GM12878 (cell line): Measurements from ENCODE around the gene SLC25A11. TPM values are rescaled to one million over a fixed set of nuclear protein-coding genes. Genes with fewer than 3 reads are reported as not detected.

Experiments used
- BHLHE40 ChIP-seq, 2 experiments: fragments of 450-650 bp in 1 of 2; IDR thresholded peaks; 2 replicates each; pipeline ENCODE4 v1.6.1; 2011 to 2017; ENCODE audit warnings: low read depth in 2 of 2, borderline replicate concordance in 1 of 2, improper control_type of control experiment in 1 of 2, low read length in 1 of 2, mild to moderate bottlenecking in 1 of 2
- BMI1 ChIP-seq: fragments of 450-650 bp; IDR thresholded peaks from 2 replicates; pipeline ENCODE4 v1.6.1; 2016; ENCODE audit warnings: mild to moderate bottlenecking, moderate library complexity, borderline replicate concordance
- CHD2 ChIP-seq: IDR thresholded peaks from 2 replicates; pipeline ENCODE4 v1.6.1; 2011; ENCODE audit warnings: low read depth, low read length, improper control_type of control experiment, borderline replicate concordance
- CUX1 ChIP-seq: IDR thresholded peaks from 2 replicates; pipeline ENCODE4 v1.6.1; 2012; ENCODE audit warnings: improper control_type of control experiment, low read depth, low read length; ENCODE audit not compliant: insufficient replicate concordance
- EED ChIP-seq: sonication (generic); IDR thresholded peaks from 2 replicates; pipeline ENCODE4 v1.6.1; 2016; ENCODE audit warnings: antibody characterized with exemption, low read depth
- GABPA ChIP-seq: IDR thresholded peaks from 2 replicates; pipeline ENCODE4 v1.6.1; 2014; ENCODE audit warnings: antibody characterized with exemption, low read depth, mild to moderate bottlenecking, inconsistent platforms
- IRF4 ChIP-seq: IDR thresholded peaks from 2 replicates; pipeline ENCODE4 v1.6.1; 2011; ENCODE audit warnings: low read depth, low read length
- JUND ChIP-seq: IDR thresholded peaks from 2 replicates; pipeline ENCODE4 v1.6.1; 2012; ENCODE audit warnings: low read depth, mild to moderate bottlenecking, low read length, improper control_type of control experiment, moderate library complexity
- LARP7 ChIP-seq: fragments of 450-650 bp; IDR thresholded peaks from 2 replicates; pipeline ENCODE4 v1.6.1; 2017; ENCODE audit warnings: mild to moderate bottlenecking
- MXI1 ChIP-seq: fragments of 150-350 bp; IDR thresholded peaks from 2 replicates; pipeline ENCODE4 v1.6.1; 2011; ENCODE audit warnings: low read depth, mild to moderate bottlenecking, inconsistent platforms, low read length, improper control_type of control experiment
- NFYA ChIP-seq: IDR thresholded peaks from 2 replicates; pipeline ENCODE4 v1.6.1; 2011; ENCODE audit warnings: low read depth, mild to moderate bottlenecking, low read length, improper control_type of control experiment, borderline replicate concordance
- NRF1 ChIP-seq: conservative IDR thresholded peaks from 2 replicates; pipeline ENCODE4 v1.6.1; 2011; ENCODE audit warnings: mild to moderate bottlenecking, low read depth, low read length, improper control_type of control experiment
- PAX5 ChIP-seq: IDR thresholded peaks from 2 replicates; pipeline ENCODE4 v1.6.1; 2011; ENCODE audit warnings: low read depth, low read length, borderline replicate concordance
- POLR2A ChIP-seq: IDR thresholded peaks from 2 replicates; pipeline ENCODE4 v1.6.1; 2011; ENCODE audit warnings: low read depth, mild to moderate bottlenecking, low read length
- TCF3 ChIP-seq: IDR thresholded peaks from 2 replicates; pipeline ENCODE4 v1.6.1; 2012; ENCODE audit warnings: low read depth, mild to moderate bottlenecking, low read length, borderline replicate concordance; ENCODE audit not compliant: insufficient read depth
- WRNIP1 ChIP-seq: IDR thresholded peaks from 2 replicates; pipeline ENCODE4 v1.6.1; 2011; ENCODE audit warnings: low read depth, low read length, improper control_type of control experiment, borderline replicate concordance
- ZNF274 ChIP-seq: IDR thresholded peaks from one replicate; pipeline ENCODE4 v1.8.0; 2011; ENCODE audit not compliant: insufficient read length, insufficient read depth
- ZNF622 ChIP-seq: fragments of 450-650 bp; IDR thresholded peaks from 2 replicates; pipeline ENCODE4 v1.6.1; 2017; ENCODE audit warnings: mild to moderate bottlenecking, inconsistent platforms
- polyA plus RNA-seq, 11 experiments: library from polyadenylated mRNA; depleted of rRNA in 4 of 11; unstranded in 6 of 11; stranded (reverse) in 5 of 11; fragments of >200 nt; fragmentation: Nextera tagmentation in 4 of 11; fragmentation: Illumina TruSeq in 1 of 11; extraction: Ambion mirVana in 4 of 11; extraction: Trizol in 1 of 11; gene quantifications; 1 replicate in 1 of 11; 2 replicates in 10 of 11; pipeline versions ENCODE4 v1.2.1 to v1.2.3, GENCODE V29; 2011 to 2016; ENCODE audit warnings: inconsistent platforms in 2 of 11, missing spikeins in 2 of 11, low read depth in 1 of 11
- total RNA-seq, 4 experiments: library from RNA; depleted of rRNA in 3 of 4; stranded (reverse); fragments of >200 nt in 3 of 4; fragmentation: Illumina TruSeq in 1 of 4; extraction: Trizol in 1 of 4; gene quantifications; 2 replicates each; pipeline versions ENCODE4 v1.2.1 to v1.2.3, GENCODE V29; 2013 to 2021
- TF ChIP-seq, protein P1 (sequence below): IDR thresholded peaks from 2 replicates; pipeline ENCODE4 v1.6.1; 2012; ENCODE audit warnings: low read depth, low read length, improper control_type of control experiment
- TF ChIP-seq, protein P2 (sequence below): fragments of 450-650 bp; conservative IDR thresholded peaks from 2 replicates; pipeline ENCODE4 v1.6.1; 2017; ENCODE audit warnings: mild to moderate bottlenecking, moderate library complexity

SLC25A11 gene
- total and polyA plus RNA-seq, 10 of the 15 experiments (the other 5 are each of a cell fraction or from before 2014, with no cell fraction given), result 5.8 to 142 (median 65.0) TPM

DNA sequence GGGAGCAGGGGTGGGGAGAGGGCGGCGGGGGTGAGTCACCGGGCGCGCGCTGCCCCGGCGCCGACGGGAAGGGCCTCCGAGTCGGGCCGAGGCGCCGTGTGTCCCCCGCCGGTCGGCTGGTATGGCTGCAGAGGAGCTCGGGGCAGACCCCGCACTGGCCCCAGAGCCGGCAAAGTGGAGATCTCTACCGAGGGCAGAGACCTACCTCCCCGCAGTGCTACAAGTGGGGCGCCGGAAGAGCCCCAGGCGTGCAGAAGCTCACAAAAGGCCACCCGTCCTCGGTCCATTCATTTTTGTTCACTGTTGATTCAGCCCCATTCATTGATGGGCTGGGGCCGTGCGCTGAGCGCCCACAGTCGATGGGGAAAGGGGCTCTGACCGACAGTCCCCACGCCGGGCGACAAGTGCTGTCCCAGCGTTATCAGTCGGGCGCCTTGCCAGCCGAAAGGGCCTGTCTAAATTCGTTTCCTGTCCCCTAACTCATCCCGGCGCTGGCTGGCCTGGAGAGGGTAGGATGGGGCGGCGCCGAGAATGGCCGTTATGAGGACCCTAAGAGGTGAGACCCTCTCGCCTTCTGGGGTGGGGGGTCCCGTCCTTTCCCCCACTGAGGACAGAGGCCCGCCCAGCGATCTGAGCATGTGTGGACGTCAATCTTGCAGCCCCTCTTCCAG is 10.4 kb upstream of the SLC25A11 start (continued):
- TF ChIP-seq CUX1 (no peak), ZNF622 (no peak), JUND (no peak), GABPA (no peak), CHD2 (no peak), IRF4 (no peak), TCF3 (no peak), NFYA (no peak), ZNF274 (no peak), MXI1 (no peak), EED (no peak), PAX5 (no peak), NRF1 (no peak), WRNIP1 (no peak), BMI1 (no peak), LARP7 (0 out of 2 replicates have a peak, but pooled peaks have one; percentile 48), BHLHE40 (IDR thresholded peaks at IDR 0.05; ENCODE audit: borderline replicate concordance in 1 of 2, low read depth in 2 of 2, low read length in 1 of 2) (no peak), POLR2A (peak; percentile 66)
- TF ChIP-seq, protein P1, sequence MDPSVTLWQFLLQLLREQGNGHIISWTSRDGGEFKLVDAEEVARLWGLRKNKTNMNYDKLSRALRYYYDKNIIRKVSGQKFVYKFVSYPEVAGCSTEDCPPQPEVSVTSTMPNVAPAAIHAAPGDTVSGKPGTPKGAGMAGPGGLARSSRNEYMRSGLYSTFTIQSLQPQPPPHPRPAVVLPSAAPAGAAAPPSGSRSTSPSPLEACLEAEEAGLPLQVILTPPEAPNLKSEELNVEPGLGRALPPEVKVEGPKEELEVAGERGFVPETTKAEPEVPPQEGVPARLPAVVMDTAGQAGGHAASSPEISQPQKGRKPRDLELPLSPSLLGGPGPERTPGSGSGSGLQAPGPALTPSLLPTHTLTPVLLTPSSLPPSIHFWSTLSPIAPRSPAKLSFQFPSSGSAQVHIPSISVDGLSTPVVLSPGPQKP, result no peak
- TF ChIP-seq, protein P2, sequence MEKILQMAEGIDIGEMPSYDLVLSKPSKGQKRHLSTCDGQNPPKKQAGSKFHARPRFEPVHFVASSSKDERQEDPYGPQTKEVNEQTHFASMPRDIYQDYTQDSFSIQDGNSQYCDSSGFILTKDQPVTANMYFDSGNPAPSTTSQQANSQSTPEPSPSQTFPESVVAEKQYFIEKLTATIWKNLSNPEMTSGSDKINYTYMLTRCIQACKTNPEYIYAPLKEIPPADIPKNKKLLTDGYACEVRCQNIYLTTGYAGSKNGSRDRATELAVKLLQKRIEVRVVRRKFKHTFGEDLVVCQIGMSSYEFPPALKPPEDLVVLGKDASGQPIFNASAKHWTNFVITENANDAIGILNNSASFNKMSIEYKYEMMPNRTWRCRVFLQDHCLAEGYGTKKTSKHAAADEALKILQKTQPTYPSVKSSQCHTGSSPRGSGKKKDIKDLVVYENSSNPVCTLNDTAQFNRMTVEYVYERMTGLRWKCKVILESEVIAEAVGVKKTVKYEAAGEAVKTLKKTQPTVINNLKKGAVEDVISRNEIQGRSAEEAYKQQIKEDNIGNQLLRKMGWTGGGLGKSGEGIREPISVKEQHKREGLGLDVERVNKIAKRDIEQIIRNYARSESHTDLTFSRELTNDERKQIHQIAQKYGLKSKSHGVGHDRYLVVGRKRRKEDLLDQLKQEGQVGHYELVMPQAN, result peak; percentile 25; the same call in 1 of the 2 replicates
